A549 treated with dexamethasone at 1 μM for 4 hours (cell line): ENCODE data around the gene SEMA5A. TPM values are rescaled to one million over a fixed set of nuclear protein-coding genes. Genes with fewer than 3 reads are reported as not detected.

Source experiments
- total RNA-seq: library from RNA; stranded (reverse); fragments of 200-300 nt; extraction: Qiagen RNA extraction; gene quantifications from 5 replicates; pipeline ENCODE4 v1.2.3, GENCODE V29; 2022

SEMA5A gene, protein sequence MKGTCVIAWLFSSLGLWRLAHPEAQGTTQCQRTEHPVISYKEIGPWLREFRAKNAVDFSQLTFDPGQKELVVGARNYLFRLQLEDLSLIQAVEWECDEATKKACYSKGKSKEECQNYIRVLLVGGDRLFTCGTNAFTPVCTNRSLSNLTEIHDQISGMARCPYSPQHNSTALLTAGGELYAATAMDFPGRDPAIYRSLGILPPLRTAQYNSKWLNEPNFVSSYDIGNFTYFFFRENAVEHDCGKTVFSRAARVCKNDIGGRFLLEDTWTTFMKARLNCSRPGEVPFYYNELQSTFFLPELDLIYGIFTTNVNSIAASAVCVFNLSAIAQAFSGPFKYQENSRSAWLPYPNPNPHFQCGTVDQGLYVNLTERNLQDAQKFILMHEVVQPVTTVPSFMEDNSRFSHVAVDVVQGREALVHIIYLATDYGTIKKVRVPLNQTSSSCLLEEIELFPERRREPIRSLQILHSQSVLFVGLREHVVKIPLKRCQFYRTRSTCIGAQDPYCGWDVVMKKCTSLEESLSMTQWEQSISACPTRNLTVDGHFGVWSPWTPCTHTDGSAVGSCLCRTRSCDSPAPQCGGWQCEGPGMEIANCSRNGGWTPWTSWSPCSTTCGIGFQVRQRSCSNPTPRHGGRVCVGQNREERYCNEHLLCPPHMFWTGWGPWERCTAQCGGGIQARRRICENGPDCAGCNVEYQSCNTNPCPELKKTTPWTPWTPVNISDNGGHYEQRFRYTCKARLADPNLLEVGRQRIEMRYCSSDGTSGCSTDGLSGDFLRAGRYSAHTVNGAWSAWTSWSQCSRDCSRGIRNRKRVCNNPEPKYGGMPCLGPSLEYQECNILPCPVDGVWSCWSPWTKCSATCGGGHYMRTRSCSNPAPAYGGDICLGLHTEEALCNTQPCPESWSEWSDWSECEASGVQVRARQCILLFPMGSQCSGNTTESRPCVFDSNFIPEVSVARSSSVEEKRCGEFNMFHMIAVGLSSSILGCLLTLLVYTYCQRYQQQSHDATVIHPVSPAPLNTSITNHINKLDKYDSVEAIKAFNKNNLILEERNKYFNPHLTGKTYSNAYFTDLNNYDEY
- total RNA-seq, result 0.01 to 0.06 TPM in 2 of 5 replicates, not detected in the others

DNA sequence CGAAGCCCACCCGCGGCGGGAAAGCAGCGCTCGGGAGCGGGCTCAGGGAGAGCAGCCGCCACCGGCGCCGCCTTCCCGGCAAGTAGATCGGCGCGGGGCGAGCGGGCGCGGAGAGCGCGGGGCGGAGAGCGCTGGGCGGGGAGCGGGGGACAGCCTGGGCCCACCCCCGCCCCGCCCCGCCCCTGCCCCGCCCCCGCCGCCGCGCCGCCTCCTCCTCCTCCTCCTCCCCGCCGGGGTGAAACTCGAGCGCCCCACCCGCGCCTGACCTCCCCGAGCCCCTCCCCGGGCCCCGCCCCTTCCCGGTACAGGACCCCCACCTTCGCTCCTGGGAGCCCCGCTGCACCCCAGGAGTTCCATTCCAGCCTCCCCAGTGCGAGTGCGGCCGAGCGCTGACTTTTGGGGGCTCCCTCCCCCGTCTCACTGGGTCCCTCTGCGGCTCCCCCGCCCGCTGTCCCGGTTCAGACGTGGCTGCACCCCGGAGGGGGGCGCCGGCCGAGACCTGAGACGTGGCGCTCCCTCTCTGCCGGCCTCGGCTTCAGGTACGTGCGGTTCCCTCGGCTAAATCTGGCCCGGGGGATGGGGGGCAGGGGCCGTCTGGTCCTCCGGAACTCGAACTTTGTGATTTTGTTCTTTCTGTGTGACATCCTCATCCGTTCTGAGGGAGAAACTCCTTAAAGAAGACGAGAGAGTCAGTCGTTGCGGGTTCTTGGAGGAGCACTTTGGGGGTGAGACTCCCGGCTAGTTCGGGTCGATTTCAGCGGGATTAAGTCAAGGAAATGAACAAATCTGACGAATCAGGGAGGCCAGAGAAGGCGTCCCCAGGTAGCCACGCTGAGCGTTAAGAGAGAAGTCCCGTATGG is at the start of gene SEMA5A:
TSS of gene SEMA5A (minus strand) at position 84 of the 860 bp plus-strand sequence. CDS start 166,129 bp downstream, outside the sequence.

Other genes with a start within 250 kb of the SEMA5A start
- not detected in 5 replicates for gene TAS2R1, start 84.3 kb upstream of the SEMA5A start, total RNA-seq